ENCODE measurements around the gene ERICH6B.

ERICH6B gene

GRCh38 chr13:45542391-45542790 is 73.1 kb downstream of the ERICH6B start:
- DNase-seq (ENCODE audit: low spot score) = no peak
- Histone ChIP-seq H3K4me3 (no peak overlapping the region), H3K27ac (no peak overlapping the region)
- TF ChIP-seq, protein P1, sequence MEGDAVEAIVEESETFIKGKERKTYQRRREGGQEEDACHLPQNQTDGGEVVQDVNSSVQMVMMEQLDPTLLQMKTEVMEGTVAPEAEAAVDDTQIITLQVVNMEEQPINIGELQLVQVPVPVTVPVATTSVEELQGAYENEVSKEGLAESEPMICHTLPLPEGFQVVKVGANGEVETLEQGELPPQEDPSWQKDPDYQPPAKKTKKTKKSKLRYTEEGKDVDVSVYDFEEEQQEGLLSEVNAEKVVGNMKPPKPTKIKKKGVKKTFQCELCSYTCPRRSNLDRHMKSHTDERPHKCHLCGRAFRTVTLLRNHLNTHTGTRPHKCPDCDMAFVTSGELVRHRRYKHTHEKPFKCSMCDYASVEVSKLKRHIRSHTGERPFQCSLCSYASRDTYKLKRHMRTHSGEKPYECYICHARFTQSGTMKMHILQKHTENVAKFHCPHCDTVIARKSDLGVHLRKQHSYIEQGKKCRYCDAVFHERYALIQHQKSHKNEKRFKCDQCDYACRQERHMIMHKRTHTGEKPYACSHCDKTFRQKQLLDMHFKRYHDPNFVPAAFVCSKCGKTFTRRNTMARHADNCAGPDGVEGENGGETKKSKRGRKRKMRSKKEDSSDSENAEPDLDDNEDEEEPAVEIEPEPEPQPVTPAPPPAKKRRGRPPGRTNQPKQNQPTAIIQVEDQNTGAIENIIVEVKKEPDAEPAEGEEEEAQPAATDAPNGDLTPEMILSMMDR (IDR thresholded peaks at IDR 0.05) = no peak

- DNase-seq (ENCODE audit: low spot score) = no peak
- H3K27ac ChIP-seq = no peak overlapping the region
- no peak overlapping the region for H3K4me3 ChIP-seq
- TF ChIP-seq, protein P1 (IDR thresholded peaks at IDR 0.05) = no peak
Measured at GRCh38 chr13:45541806-45542205, 73.7 kb downstream of the ERICH6B start.

- Histone ChIP-seq H3K4me3 (no peak overlapping the region), H3K27ac (no peak overlapping the region)
- TF ChIP-seq, protein P1 (IDR thresholded peaks at IDR 0.05) = no peak
- DNase-seq (ENCODE audit: low spot score) = no peak
Measured at GRCh38 chr13:45540864-45541263, 74.7 kb downstream of the ERICH6B start.

DNA sequence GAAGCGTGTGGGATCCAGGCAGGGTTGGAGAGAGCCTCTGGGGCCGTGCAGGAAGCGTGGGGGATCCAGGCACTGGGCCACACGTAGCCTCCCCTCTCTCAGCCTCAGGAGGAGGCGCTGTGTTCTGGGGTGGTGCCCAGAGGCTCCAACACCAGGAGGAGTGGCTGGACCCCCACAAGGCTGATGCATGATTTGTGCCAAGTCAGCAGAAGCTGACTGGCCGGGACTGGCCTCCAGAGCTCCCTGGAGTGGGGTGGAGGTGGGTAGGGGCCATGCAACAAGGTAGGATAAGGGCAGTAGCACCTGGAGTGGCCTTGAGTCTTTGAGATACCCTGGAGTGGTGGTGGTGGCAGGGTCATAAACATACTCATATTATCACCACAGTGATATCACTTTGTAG is 75.3 kb downstream of the ERICH6B start:
- no peak for DNase-seq (ENCODE audit: low spot score)
- H3K27ac ChIP-seq = no peak overlapping the region

DNA sequence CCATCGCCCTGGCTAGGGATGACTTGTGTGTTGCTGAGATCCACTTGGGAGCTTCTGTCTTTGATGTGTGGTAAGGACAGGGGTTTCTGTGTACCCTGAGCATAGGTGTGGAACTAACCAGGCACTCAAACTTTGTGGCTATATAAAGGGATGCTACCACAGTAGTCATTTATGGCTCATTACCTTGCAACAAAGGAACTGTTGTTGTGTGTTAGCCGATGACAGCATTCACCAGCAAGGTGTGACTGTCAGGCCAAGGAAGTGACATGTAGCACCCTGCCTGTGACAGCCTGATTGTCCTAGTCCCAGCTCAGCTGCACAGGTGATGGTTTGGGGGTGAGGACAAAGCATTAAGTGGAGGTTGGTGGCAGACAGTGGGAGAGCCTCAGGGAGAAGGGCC is 77.2 kb downstream of the ERICH6B start:
- DNase-seq (ENCODE audit: low spot score) = no peak
- no peak overlapping the region for H3K27ac ChIP-seq
- TF ChIP-seq, protein P1 (IDR thresholded peaks at IDR 0.05) = no peak
- no peak overlapping the region for H3K4me3 ChIP-seq

More for the DNA sequence above, 75.3 kb downstream of the ERICH6B start:
- no peak overlapping the region for H3K4me3 ChIP-seq
- TF ChIP-seq, protein P1 (IDR thresholded peaks at IDR 0.05) = no peak

DNA sequence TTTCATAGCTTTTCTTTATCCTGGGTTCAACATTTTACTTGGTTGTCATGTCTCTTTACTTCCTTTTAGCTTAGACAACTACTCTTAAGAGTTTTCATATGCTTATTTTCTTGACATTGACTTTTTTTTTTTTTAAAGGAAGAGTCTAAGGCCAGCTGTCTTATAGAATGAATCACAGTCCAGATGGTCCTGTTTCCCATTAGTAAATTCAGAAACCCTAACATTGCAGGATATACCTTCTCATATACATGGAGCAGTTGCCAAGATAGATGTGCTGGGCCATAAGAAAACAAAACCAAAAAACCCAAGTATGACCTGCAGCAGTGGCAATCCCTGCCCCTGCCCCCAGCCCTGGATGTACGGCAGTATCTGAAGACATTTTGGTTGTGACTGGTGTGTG is 78.0 kb downstream of the ERICH6B start:
- TF ChIP-seq, protein P1 (IDR thresholded peaks at IDR 0.05) = no peak
- no peak overlapping the region for H3K27ac ChIP-seq
- no peak for DNase-seq (ENCODE audit: low spot score)
- no peak overlapping the region for H3K4me3 ChIP-seq

GRCh38 chr13:45536224-45536623 is 79.3 kb downstream of the ERICH6B start:
- Histone ChIP-seq H3K27ac (no peak overlapping the region), H3K4me3 (no peak overlapping the region)
- TF ChIP-seq, protein P1 (IDR thresholded peaks at IDR 0.05) = no peak
- no peak for DNase-seq (ENCODE audit: low spot score)

All from coronary artery (tissue), 2 donors.